C4-2B (cell line): Measurements from ENCODE around the gene BLTP1.

Experiments
- H3K27ac ChIP-seq: fragments of 450-650 bp; 2 replicates; pipeline ENCODE4 v1.5.1; 2017
- ZFX ChIP-seq: fragments of 450-650 bp; IDR thresholded peaks from 2 replicates; pipeline ENCODE4 v1.6.1; 2017
- TF ChIP-seq, protein P1 (sequence below): fragments of 450-650 bp; conservative IDR thresholded peaks from 2 replicates; pipeline ENCODE4 v1.5.1; 2017; ENCODE audit warnings: mild to moderate bottlenecking

BLTP1 gene

DNA sequence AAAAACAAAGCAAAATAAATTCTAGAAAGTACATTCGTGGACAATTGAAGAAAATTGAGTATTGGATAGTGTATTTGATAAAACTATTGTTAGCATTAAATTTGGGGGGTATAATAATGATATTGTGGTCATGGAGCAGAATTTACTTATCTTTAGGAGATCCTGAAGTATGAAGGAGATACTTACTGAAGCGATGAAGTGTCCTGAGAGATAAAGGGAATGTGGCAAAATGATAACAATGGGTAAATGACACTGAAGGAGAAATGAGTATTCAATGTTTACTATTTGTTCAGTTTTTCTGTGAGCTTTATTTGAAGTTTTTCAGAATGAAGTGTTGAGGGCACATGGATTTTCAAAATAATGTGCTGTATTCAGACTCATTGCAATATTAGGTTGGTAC, 30.0 kb upstream of the BLTP1 start:
- no peak overlapping the region for H3K27ac ChIP-seq
- TF ChIP-seq, protein P1, sequence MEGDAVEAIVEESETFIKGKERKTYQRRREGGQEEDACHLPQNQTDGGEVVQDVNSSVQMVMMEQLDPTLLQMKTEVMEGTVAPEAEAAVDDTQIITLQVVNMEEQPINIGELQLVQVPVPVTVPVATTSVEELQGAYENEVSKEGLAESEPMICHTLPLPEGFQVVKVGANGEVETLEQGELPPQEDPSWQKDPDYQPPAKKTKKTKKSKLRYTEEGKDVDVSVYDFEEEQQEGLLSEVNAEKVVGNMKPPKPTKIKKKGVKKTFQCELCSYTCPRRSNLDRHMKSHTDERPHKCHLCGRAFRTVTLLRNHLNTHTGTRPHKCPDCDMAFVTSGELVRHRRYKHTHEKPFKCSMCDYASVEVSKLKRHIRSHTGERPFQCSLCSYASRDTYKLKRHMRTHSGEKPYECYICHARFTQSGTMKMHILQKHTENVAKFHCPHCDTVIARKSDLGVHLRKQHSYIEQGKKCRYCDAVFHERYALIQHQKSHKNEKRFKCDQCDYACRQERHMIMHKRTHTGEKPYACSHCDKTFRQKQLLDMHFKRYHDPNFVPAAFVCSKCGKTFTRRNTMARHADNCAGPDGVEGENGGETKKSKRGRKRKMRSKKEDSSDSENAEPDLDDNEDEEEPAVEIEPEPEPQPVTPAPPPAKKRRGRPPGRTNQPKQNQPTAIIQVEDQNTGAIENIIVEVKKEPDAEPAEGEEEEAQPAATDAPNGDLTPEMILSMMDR: no peak
- TF ChIP-seq ZFX: no peak

DNA sequence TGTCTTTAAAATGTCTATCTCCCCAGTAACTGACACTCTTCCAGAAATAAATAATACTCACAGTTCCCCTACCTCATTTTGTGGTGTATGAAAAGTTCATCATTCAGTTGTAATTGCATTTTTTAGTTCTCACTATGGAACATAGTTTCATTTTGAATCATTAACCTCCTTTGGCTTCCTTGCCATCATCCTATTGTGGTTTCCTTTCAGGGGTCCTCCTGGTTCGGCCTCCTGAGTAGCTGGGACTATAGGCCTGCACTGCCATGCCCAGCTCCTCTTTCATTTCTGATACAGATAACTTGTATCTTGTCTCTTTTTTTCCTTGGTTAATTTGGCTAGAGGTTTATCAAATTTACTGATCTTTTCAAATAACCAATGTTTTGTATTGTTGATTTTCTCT, 23.1 kb upstream of the BLTP1 start:
- H3K27ac ChIP-seq: no peak overlapping the region
- TF ChIP-seq ZFX: no peak
- TF ChIP-seq, protein P1: no peak

DNA sequence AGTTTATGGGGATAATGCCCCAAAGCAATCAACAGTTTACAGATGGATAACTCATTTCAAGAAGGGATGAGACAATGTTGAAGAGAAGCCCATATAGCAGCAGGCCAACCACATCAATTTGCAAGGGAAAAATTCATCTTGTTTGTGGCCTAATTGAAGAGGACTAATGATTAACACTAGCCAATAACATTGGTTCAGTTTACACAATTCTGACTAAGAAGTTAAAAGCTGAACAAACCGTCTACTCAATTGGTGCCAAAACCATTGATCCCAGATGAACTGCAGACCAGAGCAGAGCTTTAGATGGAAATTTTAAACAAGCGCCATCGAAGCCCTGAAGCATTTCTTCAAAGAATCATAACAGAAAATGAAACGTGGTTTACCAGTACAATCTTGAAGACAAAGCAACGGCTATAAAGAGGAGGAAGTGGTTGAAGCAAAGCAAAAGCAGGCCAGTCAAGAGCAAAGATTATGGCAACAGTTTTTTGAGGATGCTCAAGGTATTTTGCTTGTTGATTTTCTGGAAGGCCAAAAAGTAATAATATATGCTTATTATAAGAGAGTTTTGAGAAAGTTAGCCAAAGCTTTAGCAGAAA, 20.5 kb upstream of the BLTP1 start:
- no peak overlapping the region for H3K27ac ChIP-seq
- TF ChIP-seq, protein P1: no peak
- no peak for TF ChIP-seq ZFX

GRCh38 chr4:122132891-122133290, 19.2 kb upstream of the BLTP1 start:
- TF ChIP-seq, protein P1: no peak
- no peak for TF ChIP-seq ZFX
- no peak overlapping the region for H3K27ac ChIP-seq

DNA sequence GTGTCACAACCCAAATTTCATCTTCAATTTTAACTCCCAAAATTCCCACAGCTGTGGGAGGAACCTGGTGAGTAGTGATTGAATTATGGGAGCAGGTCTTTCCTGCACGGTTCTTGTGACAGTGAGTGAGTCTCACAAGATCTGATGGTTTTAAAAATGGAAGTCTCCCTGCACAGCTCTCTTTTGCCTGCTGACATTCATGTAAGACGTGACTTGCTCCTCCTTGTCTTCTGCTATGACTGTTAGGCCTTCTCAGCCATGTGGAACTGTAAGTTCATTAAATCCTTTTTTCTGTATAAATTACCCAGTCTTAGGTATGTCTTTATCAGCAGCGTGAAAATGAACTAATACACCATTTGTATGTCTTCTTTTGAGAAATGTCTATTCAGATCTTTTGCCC, 13.0 kb upstream of the BLTP1 start:
- TF ChIP-seq, protein P1: no peak
- TF ChIP-seq ZFX: no peak

DNA sequence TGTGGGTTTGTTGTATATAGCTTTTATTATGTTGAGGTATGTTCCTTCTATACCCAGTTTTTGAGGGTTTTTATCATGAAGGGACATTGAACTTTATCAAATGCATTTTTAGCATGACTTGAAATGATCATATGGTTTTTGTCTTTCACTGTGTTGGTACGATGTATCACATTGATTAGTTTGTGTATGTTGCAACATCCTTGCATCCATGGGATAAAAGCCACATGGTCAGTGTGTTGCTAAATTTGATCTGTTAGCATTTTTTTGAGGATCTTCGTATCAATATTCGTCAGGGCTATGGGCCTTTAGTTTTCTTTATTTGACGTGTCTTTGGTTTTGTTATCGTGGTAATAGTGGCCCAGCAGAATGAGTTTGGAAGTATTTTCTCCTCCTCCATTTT, 11.3 kb upstream of the BLTP1 start:
- H3K27ac ChIP-seq: no peak overlapping the region
- TF ChIP-seq, protein P1: no peak
- TF ChIP-seq ZFX: no peak

More for the DNA sequence above, 13.0 kb upstream of the BLTP1 start:
- H3K27ac ChIP-seq: no peak overlapping the region

DNA sequence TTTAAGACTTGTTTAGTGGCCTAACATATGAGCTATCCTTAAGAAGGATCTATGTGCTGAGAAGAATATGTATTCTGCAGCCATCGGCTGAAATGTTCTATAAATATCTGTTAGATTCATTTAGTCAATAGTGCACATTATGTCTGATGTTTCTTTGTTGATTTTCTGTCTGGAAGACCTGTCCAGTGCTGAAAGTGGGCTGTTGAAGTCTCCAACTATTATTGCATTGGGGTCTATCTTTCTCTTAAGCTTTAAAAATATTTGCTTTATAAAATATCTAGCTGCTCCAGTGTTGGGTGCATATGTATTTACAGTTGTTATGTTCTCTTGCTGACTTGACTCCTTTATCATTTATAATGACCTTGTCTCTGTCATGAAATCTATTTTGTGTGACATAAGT, 9.4 kb upstream of the BLTP1 start:
- no peak for TF ChIP-seq ZFX
- TF ChIP-seq, protein P1: no peak
- H3K27ac ChIP-seq: no peak overlapping the region
